ENCODE results near the gene RRBP1. TPM values are rescaled to one million over a fixed set of nuclear protein-coding genes. Genes with fewer than 3 reads are reported as not detected.

Gene RRBP1
- total and polyA plus RNA-seq, 2 donors (not counting 3 experiments of a cell fraction or from before 2014, with no cell fraction given): 50.3 to 236 TPM

DNA sequence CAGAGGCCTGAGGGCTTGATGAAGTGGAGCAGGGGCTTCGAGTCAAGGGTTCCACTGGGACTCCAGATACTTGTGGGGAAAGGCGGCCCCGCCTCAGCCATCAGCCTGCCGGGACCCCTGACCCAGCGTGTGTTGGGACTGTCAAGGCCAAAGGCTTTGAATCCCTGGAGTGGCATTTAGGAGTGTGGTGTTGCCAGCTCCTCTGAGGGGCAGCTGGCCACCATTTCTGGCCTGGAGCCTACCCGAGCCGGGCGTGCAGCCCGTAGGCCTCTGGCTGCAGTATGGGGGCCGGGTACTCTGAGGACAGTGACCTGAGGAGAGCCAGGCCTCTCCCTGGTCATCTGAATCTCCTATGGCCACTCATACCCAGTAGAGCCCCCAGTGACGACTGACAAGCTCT lies 40.0 kb downstream of the RRBP1 start:
- Histone ChIP-seq H3K27ac (ENCODE audit: insufficient read depth, low read depth, low read length) (no peak overlapping the region), H3K9ac (replicated peaks; ENCODE audit: extremely low read depth, insufficient read depth, low read length) (no peak overlapping the region), H3K27me3 (ENCODE audit: control insufficient read depth in 2 of 2, insufficient read depth in 2 of 2, low read length in 2 of 2) (no peaks in the 10 kb centered on the region), H4K20me1 (replicated peaks; ENCODE audit: control insufficient read depth, extremely low read depth, insufficient read depth, low read length) (no peaks in the 10 kb centered on the region), H3K79me2 (ENCODE audit: control insufficient read depth, insufficient read depth, low read length) (peaks cover 35% of the 10 kb centered on the region), H3K36me3 (ENCODE audit: control insufficient read depth in 2 of 2, extremely low read depth in 1 of 2, insufficient read depth in 2 of 2, low read length in 2 of 2) (peaks cover 11 to 56% of the 10 kb centered on the region in 2 experiments), H2AFZ (ENCODE audit: low read depth, low read length) (no peak overlapping the region), H3K4me3 (replicated peaks in 1 of 3; ENCODE audit: insufficient read depth in 1 of 3, low read depth in 1 of 3, low read length in 3 of 3) (no peak overlapping the region), H3K9me1 (replicated peaks; ENCODE audit: control insufficient read depth, extremely low read depth, insufficient read depth, low read length) (no peaks in the 10 kb centered on the region), H3K4me1 (ENCODE audit: control insufficient read depth, extremely low read depth, insufficient read depth, low read length) (peaks cover 3% of the 10 kb centered on the region), H3K4me2 (ENCODE audit: insufficient read depth, low read length) (no peak overlapping the region), H3K9me3 (replicated peaks; ENCODE audit: control insufficient read depth, insufficient read depth, low read length) (no peaks in the 10 kb centered on the region)
- intact Hi-C loops (cut with micrococcal nuclease): no loop called here
- FAIRE-seq: no peak
- ChIA-PET POLR2A (no interaction called here), CTCF (interaction anchor here (1.0 to 1.9 kb wide), 2 partner anchors 9 to 13 kb away, joined by 3 to 6 read pairs; no protein-coding TSS in a partner anchor)
- dilution Hi-C loops (cut with MboI; ENCODE audit: extremely low pct_ligation_motif_present, low sequenced_read_pairs): no loop called here
- TF ChIP-seq GATA2 (IDR thresholded peaks at IDR 0.05; ENCODE audit: insufficient read depth, insufficient read length, low read depth, low read length) (no peak), POLR2AphosphoS5 (IDR thresholded peaks at IDR 0.05; ENCODE audit: insufficient read depth, low read depth, low read length) (no peak), POLR2A (IDR thresholded peaks at IDR 0.05; ENCODE audit: low read depth, low read length) (no peak), EZH2 (IDR thresholded peaks at IDR 0.05; ENCODE audit: borderline replicate concordance, low read depth, low read length, severe bottlenecking) (no peak), FOS (IDR thresholded peaks at IDR 0.05; ENCODE audit: borderline replicate concordance, insufficient read depth, low read length) (no peak), JUN (IDR thresholded peaks at IDR 0.05; ENCODE audit: borderline replicate concordance, insufficient read depth, insufficient read length, low read depth) (no peak), MYC (IDR thresholded peaks at IDR 0.05; ENCODE audit: low read depth, low read length) (no peak)
- TF ChIP-seq, protein P1, sequence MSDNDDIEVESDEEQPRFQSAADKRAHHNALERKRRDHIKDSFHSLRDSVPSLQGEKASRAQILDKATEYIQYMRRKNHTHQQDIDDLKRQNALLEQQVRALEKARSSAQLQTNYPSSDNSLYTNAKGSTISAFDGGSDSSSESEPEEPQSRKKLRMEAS (IDR thresholded peaks at IDR 0.05; ENCODE audit: insufficient read depth, insufficient read length): no peak
- TF ChIP-seq, protein P2, sequence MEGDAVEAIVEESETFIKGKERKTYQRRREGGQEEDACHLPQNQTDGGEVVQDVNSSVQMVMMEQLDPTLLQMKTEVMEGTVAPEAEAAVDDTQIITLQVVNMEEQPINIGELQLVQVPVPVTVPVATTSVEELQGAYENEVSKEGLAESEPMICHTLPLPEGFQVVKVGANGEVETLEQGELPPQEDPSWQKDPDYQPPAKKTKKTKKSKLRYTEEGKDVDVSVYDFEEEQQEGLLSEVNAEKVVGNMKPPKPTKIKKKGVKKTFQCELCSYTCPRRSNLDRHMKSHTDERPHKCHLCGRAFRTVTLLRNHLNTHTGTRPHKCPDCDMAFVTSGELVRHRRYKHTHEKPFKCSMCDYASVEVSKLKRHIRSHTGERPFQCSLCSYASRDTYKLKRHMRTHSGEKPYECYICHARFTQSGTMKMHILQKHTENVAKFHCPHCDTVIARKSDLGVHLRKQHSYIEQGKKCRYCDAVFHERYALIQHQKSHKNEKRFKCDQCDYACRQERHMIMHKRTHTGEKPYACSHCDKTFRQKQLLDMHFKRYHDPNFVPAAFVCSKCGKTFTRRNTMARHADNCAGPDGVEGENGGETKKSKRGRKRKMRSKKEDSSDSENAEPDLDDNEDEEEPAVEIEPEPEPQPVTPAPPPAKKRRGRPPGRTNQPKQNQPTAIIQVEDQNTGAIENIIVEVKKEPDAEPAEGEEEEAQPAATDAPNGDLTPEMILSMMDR (IDR thresholded peaks at IDR 0.05; ENCODE audit: extremely low read depth in 1 of 2, insufficient read depth in 1 of 2, low read depth in 1 of 2, low read length in 2 of 2): no peak
- no TSS peak for BruUV-seq (replicated peaks)
- DNase-seq (ENCODE audit: low read depth, low spot score): no peak
